GM19455 (cell line): ENCODE results near the gene LRRC27.
"Not testable (repeated sequence)": the region's sequence is repeated elsewhere in the genome, so short reads cannot be mapped to it uniquely, and the experiment has no call there.

Experiments used
- ATAC-seq: cut with Tn5 transposase; IDR thresholded peaks from one replicate; pipeline ENCODE4 v1.9.1; 2021; ENCODE audit not compliant: unreplicated experiment

LRRC27 gene

DNA sequence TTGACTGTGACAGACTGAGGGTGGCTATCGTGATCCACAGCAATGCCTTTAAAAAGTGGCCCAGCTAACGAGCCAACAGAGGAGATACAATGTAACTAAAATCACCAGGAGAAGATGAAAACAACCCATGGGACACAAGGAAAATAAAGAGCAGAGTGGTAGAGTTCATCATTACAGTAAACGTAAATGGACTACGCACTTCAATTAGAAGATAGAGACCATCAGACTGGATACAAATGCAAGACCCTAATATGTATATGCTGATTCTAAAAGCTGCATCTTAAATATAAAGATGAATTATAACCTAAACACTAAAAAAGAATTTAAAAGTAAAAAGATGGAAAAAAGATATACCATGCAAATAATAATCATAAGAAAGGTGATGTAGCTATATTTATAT, 17.7 kb upstream of the LRRC27 start:
- no peak for ATAC-seq

DNA sequence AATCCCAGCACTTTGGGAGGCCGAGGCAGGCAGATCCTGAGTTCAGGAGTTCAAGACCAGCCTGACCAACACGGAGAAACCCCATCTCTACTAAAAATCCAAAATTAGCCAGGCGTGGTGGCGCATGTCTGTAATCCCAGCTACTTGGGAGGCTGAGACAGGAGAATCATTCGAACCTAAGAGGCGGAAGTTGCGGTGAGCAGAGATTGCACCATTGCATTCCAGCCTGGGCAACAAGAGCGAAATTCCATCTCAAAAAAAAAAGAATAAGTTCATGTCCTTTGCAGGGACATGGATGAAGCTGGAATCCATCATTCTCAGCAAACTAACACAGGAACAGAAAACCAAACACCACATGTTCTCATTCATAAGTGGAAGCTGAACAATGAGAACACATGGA, 17.1 kb upstream of the LRRC27 start:
- ATAC-seq: not testable (repeated sequence)

- no peak for ATAC-seq
Observed at GRCh38 chr10:132316133-132316532, 15.9 kb upstream of the LRRC27 start.

DNA sequence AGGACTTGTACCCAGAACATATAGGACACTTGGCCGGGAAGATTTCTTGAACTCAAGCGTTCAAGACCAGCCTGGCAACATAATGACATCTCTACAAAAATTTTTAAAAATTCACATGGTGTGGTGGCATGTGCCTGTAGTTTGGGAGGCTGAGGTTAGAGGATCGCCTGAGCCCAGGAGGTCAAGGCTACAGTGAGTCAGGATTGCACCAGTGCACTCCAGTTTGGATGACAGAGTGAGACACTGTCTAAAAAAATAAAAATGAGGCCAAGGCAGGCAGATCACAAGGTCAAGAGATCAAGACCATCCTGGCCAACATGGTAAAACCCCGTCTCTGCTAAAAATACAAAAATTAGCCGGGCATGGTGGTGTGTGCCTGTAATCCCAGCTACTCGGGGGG, 14.5 kb upstream of the LRRC27 start:
- not testable (repeated sequence) for ATAC-seq

DNA sequence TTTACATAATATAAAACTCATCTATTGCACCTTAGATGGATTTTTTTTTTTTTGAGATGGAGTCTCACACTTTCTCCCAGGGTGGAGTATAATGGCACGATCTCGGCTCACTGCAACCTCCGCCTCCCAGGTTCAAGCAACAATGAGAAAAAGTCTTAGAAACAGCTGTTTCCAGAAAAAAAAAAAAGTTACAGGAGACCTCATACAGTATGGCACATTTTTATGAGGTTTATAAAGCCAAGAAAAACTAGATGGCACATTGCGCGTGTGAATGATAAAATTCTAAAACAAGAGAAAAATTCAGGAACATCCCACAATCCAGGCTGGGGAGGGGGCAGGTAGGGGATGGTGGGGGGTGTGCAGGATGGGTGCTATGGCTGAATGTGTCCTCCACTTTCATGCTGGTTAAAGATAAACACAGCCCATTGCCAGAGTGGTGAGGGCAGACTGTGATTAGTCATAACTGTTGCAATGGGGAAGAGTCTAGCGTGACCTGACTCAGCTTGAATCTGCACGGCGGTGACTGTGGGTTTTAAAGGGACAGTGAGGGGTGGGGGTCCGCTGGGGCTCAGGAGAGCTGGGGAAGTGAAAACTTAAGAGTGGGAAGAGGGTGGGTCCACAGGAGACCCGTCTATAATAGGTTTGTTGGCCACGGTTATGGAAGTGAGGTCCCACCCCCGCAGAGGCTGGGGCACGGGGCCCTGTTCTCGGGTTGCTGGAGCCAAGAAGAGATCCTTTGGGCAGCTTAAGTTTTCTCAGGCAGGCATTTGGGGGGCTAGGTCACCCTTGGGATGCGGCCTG, 11.9 kb upstream of the LRRC27 start:
- peak; percentile 94 for ATAC-seq

DNA sequence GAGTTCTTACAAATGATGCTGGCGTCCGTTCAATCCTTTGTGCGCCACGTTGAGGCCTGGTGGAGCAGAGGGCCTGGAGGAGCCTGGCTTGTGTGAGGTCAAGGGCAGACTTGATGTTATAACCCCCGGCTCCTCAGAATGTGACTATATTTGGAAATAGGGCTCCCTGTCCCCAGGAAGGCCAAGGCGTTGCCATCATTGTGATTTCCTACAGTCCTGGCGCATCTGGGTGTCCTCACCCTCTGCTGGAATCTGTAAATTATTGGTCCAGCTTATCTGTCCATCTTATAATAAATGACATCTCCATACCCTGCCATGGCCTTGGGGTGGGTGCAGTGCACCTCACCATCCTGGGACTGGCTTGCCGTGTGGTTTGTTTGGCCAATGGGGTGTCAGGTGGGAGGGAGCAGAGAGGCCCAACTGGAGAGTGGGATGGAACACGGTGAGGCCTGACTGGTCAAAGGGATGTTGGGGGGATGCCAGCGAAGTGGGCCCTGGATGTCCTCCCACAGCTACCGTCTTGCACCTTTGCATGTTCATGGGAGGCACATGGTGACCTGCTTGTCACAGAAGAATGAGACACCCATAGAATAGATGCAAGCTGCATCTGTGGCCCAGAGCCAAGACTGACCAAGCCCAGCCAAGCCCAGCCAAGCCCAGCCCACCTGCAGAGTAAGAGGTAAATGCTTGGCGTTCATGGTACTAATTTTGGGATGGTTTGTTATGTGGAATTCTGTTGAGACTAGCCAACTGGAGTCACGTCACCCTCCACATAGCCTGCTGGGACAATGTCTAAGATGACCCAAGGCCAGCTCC, 11.1 kb upstream of the LRRC27 start:
- peak; percentile 21 for ATAC-seq

GRCh38 chr10:132321726-132322125, 10.3 kb upstream of the LRRC27 start:
- ATAC-seq: no peak

GRCh38 chr10:132322586-132323048, 9.4 kb upstream of the LRRC27 start:
- no peak for ATAC-seq

DNA sequence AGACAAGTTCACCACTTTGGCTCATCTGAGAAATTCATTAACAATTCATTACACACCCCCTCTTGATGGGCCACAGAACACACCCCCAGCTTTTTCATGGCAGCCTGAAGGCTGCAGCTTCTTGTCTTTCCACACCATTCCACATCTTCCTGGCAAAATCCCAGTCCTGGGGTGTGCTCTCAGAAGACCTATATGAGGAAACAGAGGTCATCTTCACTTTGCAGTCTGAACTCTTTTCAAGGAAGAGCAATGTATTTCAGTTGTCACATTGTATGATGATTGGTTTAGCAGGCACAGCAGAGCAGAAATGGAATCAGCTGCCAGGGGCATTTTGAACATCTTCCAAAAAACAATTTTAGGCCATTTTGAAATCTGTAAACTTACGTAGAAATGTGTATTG, 7.8 kb upstream of the LRRC27 start:
- ATAC-seq: no peak

GRCh38 chr10:132326344-132326889, 5.6 kb upstream of the LRRC27 start:
- ATAC-seq: no peak

DNA sequence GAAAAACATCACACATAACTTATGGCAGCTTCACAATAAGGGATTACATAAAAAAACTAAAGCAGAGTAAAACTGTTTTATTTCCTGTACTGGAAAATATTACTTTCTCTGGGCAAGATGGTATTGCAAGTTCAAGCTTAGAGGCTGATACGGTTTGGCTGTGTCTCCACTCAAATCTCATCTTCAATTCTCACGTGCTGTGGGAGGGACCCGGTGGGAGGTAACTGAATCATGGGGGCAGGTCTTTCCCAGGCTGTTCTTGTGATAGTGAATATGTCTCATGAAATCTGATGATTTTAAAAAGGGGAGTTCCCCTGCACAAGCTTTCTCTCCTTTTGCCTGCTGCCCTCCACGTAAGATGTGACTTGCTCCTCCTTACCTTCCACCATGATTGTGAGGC, 5.1 kb upstream of the LRRC27 start:
- no peak for ATAC-seq

GRCh38 chr10:132328106-132328505, 3.9 kb upstream of the LRRC27 start:
- ATAC-seq: no peak

- ATAC-seq: no peak
Observed at GRCh38 chr10:132328738-132329137, 3.3 kb upstream of the LRRC27 start.

DNA sequence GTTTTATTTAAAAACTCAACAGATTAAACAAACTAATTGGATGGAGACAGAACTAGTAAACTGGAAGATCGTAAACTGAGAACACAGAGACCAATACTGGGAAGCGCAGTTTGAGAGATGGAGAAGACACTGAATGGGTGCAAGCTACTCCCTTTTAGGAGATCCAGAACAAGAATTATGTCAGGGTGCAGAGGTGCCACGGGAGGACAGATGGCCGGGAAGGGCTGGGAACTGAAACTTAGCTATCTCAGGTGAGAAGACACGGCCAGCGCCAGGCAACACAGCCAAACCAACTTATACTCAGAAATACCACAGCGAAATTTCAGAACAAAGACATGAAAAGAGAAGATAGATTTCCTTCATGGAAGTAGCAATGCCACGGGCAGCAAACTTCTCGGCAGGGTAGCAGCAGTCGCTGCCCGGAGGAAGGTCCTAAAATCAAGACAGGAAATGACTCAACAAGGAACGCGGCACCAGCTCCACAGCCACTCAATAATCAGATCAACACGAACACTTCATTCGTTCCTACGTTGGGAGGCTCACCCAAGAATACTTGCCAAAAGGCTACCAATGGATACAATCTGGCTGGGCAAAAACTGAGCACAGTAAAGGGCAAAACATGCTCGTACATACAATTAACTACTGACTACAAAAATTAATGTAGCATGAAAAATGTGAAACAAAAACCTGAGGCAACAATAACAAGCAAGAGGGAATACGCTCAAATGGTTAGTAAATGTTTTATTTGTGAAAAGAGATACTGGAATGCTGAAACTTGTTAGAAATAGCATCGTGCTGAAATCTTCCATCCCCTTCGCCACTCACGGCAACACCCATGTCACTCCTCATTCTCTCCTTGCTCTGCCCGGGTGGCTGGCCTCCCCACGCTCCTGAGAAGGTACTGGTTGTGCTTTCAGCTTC, 2.2 kb upstream of the LRRC27 start:
- no peak for ATAC-seq

DNA sequence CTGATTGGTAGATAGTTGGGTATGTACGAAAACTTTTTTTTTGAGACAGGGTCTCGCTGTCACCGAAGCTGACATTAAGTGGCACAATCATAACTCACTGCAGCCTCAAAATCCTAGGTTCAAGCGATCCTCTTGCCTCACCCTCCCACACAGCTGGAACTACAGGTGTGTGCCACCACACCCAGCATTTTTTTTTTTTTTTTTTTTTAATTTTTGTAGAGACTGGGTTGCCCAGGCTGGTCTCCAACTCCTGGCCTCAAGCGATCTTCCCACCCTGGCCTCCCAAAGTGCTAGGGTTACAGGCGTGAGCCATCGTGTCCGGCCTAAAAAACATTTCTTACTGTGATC, 1.5 kb upstream of the LRRC27 start:
- ATAC-seq: no peak

GRCh38 chr10:132332433-132332754, 401 bp downstream of the LRRC27 start:
- ATAC-seq: peak; percentile 64

DNA sequence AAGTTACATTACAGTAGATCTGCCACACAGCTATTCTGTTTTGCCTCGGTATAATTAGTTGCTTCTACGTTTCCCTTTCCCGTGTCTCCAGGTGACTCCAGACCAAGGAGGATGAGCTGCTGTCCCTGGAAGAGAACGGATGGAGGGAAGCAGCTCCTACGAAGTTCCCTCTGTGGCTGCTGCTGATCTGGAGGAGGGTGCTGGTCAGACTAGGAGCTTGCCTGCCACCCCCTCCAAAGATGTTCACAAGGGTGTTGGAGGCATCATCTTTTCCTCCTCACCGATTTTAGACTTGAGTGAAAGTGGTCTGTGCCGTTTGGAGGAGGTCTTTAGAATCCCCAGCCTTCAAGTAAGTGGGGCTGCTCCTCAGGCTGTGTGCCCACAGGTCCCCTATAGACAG, 1.4 kb downstream of the LRRC27 start:
- no peak for ATAC-seq

GRCh38 chr10:132334631-132335188, 2.7 kb downstream of the LRRC27 start:
- no peak for ATAC-seq

GRCh38 chr10:132335189-132336063, 3.4 kb downstream of the LRRC27 start:
- ATAC-seq: no peak
